ENCODE measurements around the gene C1orf115.
"Not testable (repeated sequence)": the region's sequence is repeated elsewhere in the genome, so short reads cannot be mapped to it uniquely, and the experiment has no call there.

The C1orf115 gene, protein sequence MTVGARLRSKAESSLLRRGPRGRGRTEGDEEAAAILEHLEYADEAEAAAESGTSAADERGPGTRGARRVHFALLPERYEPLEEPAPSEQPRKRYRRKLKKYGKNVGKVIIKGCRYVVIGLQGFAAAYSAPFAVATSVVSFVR

GRCh38 chr1:220690140-220691052, at the start of gene C1orf115:
C1orf115 (plus strand) TSS chr1:220690363; CDS start chr1:220690403, 40 bp downstream.
- no peak for DNase-seq (ENCODE audit: low spot score)

GRCh38 chr1:220642285-220642684, 47.9 kb upstream of the C1orf115 start:
- no peak for DNase-seq (ENCODE audit: low spot score)

DNA sequence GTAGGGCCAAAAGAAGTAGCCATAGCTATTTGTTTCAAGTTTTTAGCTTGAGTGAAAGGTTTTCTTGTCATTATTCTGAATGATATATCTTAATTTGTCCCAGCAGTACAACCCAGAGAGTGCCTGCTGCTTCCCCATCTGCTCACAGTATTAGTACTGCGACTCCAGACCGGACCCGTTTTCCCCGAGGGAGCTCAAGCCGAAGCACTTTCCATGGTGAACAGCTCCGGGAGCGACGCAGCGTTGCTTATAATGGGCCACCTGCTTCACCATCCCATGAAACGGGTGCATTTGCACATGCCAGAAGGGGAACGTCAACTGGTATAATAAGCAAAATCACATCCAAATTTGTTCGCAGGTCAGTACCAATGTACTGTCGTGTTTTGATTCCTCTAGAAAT, 37.2 kb upstream of the C1orf115 start:
- no peak for DNase-seq (ENCODE audit: low spot score)

DNA sequence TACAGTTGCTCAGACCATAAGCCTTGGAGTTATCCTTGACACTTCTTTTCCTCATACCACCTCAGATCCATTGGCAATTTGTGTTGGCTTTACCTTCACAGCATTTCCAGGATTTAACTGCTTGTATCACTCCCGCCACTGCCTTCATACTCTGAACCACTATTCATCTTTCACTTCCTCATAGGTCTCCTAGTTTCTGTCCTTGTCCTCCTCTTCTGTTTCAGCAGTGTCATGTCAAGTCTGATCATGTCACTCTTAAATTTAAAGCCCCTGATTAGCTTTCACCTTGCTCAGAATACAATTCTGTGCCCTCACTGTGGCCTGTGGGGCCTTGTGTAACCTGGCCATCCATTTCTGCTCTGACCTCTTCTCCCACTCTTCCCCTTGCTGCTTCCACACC, 34.7 kb upstream of the C1orf115 start:
- DNase-seq (ENCODE audit: low spot score), result peak; percentile 7

DNA sequence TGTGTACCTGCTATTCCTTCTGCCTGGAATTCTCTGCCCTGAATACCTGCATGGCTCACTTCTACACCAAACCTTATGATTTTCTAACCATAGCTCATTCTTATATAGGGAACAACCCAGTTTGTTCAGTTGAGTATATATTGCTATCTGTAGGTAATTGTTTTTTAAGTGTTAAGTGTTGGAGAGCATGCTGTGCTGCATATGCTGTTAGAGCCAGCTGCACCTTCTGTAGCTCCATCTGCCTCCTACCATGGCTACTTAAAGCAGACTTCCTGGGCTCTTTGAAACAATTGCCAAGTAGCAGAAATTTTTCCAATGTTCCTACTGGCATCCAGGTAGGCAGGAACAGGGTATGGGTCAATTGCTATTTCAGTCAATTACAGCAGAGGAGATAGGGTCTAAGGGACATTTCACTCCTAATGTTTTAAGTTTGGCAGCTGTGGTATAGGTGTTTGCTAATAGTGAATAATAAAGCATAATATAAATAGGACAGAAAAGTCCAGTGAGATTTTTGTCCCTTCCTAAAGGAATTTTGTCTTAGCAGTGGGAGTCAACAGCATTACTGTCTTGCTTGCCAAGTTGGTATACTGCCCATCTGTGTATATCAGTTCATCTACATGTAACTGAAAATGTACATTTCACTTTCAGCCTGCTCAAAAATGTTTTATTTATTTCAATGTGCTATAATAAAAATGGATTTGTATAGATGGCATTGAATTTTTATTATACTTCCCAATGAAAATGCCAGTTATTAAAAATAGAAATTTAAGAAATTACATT, 34.0 kb upstream of the C1orf115 start:
- no peak for DNase-seq (ENCODE audit: low spot score)

GRCh38 chr1:220666349-220666748, 23.8 kb upstream of the C1orf115 start:
- DNase-seq (ENCODE audit: low spot score), result no peak

- DNase-seq (ENCODE audit: low spot score), result no peak
These were observed 21.2 kb upstream of the C1orf115 start for GRCh38 chr1:220669005-220669404.

DNA sequence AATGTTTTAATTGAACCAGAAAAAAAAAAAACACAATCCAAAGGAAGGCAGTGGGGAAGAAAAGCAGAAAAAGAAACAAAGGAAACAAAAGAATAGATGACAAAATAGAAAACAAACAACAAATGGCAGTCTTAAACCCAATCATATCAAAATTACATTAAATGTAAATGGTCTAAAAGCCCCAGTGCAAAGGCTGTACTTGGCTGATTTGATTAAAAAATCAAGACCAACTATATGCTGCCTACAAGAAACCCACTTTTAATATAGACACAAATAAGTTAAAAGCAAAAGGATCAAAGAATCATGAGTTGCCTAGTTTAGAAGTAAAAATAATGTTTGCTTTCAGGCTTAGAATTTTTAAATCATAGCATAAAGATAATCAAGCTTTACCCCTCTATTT, 19.8 kb upstream of the C1orf115 start:
- DNase-seq (ENCODE audit: low spot score), result no peak

DNA sequence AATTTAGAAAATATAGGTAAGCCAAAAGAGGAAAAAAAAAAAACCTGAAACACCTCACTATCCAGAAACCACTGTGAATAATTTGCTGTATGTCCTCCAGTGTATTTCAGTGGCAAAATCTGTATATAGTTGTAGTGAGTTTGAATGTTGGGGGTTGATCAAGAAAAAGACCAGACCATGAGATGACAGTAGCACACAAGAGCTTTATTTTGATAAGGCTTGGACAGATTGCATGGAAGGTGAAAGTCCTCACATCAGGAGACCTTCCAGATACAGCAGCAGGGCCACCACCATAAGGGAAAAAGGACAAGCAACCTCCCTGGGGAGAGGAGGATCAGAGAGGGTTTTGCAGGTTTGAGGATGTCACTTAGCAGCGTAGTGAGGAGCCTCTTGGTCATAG, 16.2 kb upstream of the C1orf115 start:
- no peak for DNase-seq (ENCODE audit: low spot score)

GRCh38 chr1:220677251-220677650, 12.9 kb upstream of the C1orf115 start:
- DNase-seq (ENCODE audit: low spot score), result no peak

- peak; percentile 58 for DNase-seq (ENCODE audit: low spot score)
These were observed 10.0 kb upstream of the C1orf115 start for GRCh38 chr1:220680085-220680687.

- no peak for DNase-seq (ENCODE audit: low spot score)
These were observed 8.8 kb upstream of the C1orf115 start for GRCh38 chr1:220681220-220681880.

DNA sequence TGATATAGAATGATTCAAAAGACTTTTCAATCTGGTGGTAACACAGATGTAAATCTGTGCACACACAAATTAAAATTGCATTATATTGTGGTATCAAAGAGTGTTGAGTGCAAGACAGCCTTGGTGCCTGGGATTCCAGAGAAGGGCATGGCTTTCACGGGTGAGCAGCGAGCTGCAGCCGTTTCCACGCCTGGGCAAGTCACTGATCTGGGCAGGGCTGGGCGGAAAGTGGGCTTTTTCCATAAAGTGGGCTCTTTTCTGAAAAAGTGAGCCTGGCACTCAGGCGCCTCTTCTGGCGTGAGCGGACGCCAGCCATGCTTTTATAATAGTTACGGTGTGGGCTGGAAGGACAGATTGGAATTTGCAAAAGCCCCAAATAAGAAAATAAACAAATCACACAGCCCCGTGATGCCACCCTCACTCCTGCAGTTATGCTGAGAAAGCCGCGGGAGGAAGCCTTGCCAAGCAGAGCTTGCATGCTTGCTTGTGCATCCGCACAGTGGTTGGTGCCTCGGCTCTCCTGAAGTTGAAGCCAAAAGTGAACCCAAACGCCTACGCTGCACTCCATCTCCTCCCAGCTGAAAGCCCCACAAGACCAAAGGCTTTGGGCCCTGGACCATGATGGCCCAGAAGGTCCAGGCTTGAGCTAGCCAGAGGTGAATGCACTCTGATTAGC, 7.1 kb upstream of the C1orf115 start:
- DNase-seq (ENCODE audit: low spot score), result no peak

DNA sequence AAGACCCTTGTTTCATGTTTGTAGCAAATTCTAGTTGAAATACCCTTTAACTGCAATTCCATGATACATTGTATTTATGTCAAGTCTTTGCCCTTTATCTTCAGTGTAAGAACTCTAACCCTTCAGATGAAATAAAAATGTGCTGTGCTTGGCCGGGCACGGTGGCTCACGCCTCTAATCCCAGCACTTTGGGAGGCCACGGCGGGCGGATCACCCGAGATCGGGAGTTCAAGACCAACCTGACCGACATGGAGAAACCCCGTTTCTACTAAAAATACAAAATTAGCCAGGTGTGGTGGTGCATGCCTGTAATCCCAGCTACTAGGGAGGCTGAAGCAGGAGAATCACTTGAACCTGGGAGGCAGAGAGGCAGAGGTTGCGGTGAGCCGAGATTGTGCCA, 6.4 kb upstream of the C1orf115 start:
- not testable (repeated sequence) for DNase-seq (ENCODE audit: low spot score)

- no peak for DNase-seq (ENCODE audit: low spot score)
These were observed 5.3 kb upstream of the C1orf115 start for GRCh38 chr1:220684890-220685289.

DNA sequence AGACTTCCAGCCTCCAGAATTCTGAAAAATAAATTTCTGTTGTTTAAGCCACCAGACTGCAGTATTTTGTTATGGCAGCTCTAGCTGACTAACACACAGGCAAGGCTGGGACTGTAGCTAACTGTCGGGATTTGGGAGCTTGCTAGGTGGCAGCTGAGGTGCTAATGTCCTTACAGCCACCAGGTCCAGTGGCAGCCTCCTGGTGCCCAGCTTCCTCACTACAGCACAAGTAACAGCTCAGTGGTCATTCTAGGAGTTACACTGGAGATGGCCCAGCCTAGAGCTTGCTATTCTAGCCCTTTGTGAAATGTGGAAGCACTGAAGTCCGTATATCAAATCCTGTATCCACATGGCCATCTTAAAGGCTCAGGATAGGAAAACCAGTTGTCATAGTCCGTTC, 4.3 kb upstream of the C1orf115 start:
- DNase-seq (ENCODE audit: low spot score), result no peak

- DNase-seq (ENCODE audit: low spot score), result no peak
These were observed 2.4 kb upstream of the C1orf115 start for GRCh38 chr1:220687809-220688208.

GRCh38 chr1:220689666-220690065, 497 bp upstream of the C1orf115 start:
- no peak for DNase-seq (ENCODE audit: low spot score)

DNA sequence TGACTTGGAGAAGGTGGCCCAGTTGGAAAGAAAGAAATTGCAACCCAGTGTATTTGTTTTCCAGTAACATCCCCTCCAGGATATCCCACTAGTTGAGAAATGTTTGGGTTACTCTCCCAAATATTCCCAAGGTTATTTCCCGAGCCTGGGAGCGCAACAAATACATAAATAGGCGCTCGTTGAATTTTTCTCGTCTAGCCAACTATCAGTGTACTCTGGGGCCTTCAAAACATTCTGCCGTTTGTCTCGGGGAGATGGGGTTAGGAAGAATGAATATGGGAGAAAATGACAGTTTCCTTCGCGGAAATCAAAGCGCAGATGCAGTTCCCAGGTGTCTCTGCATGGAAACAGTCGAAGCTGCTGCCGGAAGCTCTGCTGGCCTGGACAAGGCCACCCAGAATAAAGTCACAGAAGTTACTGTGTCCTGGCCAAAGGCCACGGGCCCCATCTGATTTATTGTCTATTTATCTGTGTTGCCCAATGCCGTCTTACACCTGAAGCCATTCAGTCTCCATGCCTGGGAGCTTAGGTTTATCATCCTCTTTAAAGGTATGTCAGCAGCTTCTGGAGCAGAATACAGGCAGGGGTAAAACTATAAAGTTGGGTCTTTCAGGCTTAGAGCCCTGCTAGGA, 1.0 kb downstream of the C1orf115 start:
- DNase-seq (ENCODE audit: low spot score), result no peak

DNA sequence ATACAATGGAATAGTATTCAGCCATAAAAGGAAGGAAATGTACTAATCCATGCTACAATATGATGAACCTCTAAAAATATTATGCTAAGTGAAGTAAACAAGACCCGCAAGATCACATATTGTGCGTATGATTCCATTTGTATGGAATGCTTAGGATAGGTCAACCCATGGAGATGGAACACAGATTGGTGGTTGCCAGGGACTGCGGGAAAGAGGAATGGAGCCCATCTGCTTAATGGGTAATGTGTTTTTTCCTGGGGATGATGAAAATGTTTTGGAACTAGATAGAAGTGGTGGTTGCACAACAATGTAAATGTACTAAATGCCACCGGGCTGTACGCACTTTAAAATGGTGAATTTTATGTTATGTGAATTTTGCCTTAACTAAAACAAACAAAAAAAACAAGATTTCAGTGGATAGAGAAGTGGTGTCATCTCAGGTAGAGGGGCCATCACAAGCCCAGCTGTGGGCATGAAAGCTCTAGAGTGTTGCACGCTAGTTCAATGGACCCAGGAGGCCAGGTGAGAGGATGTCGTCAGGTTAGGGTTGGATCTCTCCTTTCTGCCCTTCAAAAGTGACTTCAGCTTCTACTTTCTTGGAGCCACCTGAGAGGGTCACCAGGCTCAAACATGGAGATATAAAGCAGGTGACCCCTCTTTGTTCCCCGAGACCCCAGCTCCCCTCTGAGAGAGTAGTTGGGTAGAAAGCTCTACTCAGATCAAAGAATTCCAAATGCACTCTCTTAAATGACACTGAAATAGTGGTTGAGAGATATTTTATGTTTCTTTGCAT, 2.5 kb downstream of the C1orf115 start:
- DNase-seq (ENCODE audit: low spot score), result no peak

All from NAMALWA (cell line).